GM23338 (cell line): ENCODE measurements around the gene DEPDC5. TPM values are rescaled to one million over a fixed set of nuclear protein-coding genes. Genes with fewer than 3 reads are reported as not detected.

Experiments
- ATAC-seq: fragments of 200-7000 bp; cut with Tn5 transposase; 3 replicates; pipeline ENCODE4 v1.9.1; 2020
- DNase-seq: peaks from one replicate; pipeline ENCODE4 v3.0.0-alpha.2; 2015; ENCODE audit warnings: low spot score
- H2AFZ ChIP-seq: fragments of 200-600 bp; sonication (generic); 2 replicates; pipeline ENCODE4 v1.8.0; 2016; ENCODE audit warnings: antibody characterized with exemption, mild to moderate bottlenecking, moderate library complexity
- H3F3A ChIP-seq: fragments of 200-600 bp; sonication (generic); replicated peaks from 2 replicates; pipeline ENCODE4 v1.8.0; 2017; ENCODE audit warnings: antibody characterized with exemption, mixed run types, low read depth
- H3K27ac ChIP-seq: fragments of 200-600 bp; sonication (generic); 2 replicates; pipeline ENCODE4 v1.6.1; 2016; ENCODE audit warnings: low read depth
- H3K27me3 ChIP-seq: fragments of 200-600 bp; sonication (generic); 2 replicates; pipeline ENCODE4 v1.8.0; 2016; ENCODE audit warnings: mild to moderate bottlenecking, mixed run types, moderate library complexity; ENCODE audit not compliant: insufficient read depth
- H3K36me3 ChIP-seq: fragments of 200-600 bp; sonication (generic); 2 replicates; pipeline ENCODE4 v1.8.0; 2016; ENCODE audit warnings: mild to moderate bottlenecking; ENCODE audit not compliant: insufficient read depth
- H3K4me1 ChIP-seq: fragments of 200-600 bp; sonication (generic); 2 replicates; pipeline ENCODE4 v1.8.0; 2016; ENCODE audit warnings: mild to moderate bottlenecking, moderate library complexity; ENCODE audit not compliant: insufficient read depth
- H3K4me2 ChIP-seq: fragments of 200-600 bp; sonication (generic); 2 replicates; pipeline ENCODE4 v1.7.1; 2017; ENCODE audit warnings: mixed run types
- H3K4me3 ChIP-seq: fragments of 200-600 bp; sonication (generic); 2 replicates; pipeline ENCODE4 v1.6.1; 2016; ENCODE audit warnings: mixed run types
- H3K79me2 ChIP-seq: fragments of 200-600 bp; sonication (generic); replicated peaks from 2 replicates; pipeline ENCODE4 v1.8.0; 2017; ENCODE audit warnings: mild to moderate bottlenecking; ENCODE audit not compliant: insufficient read depth
- H3K9me2 ChIP-seq: fragments of 200-600 bp; sonication (generic); 2 replicates; pipeline ENCODE4 v1.8.0; 2017; ENCODE audit not compliant: insufficient read depth
- H4K20me1 ChIP-seq: fragments of 200-600 bp; sonication (generic); replicated peaks from 2 replicates; pipeline ENCODE4 v1.8.0; 2017; ENCODE audit warnings: mild to moderate bottlenecking; ENCODE audit not compliant: insufficient read depth
- H3K27ac Mint-ChIP-seq: 2 replicates; pipeline ENCODE4 v1.8.0; 2020; ENCODE audit warnings: inconsistent platforms, mild to moderate bottlenecking, moderate library complexity, mixed read lengths
- H3K27me3 Mint-ChIP-seq: 3 replicates; pipeline ENCODE4 v1.8.0; 2022; ENCODE audit warnings: low read depth, mild to moderate bottlenecking, moderate library complexity, mixed read lengths, inconsistent platforms; ENCODE audit not compliant: insufficient read depth, poor library complexity
- H3K36me3 Mint-ChIP-seq: 3 replicates; pipeline ENCODE4 v1.8.0; 2021; ENCODE audit warnings: low read depth, mild to moderate bottlenecking, inconsistent platforms, moderate library complexity, mixed read lengths
- H3K4me1 Mint-ChIP-seq: 3 replicates; pipeline ENCODE4 v1.8.0; 2020; ENCODE audit warnings: mild to moderate bottlenecking, inconsistent platforms, mixed read lengths
- H3K4me3 Mint-ChIP-seq: 3 replicates; pipeline ENCODE4 v1.8.0; 2021; ENCODE audit warnings: moderate library complexity, mild to moderate bottlenecking, inconsistent platforms, mixed read lengths
- H3K9me3 Mint-ChIP-seq: 3 replicates; pipeline ENCODE4 v1.8.0; 2020; ENCODE audit warnings: moderate library complexity, mild to moderate bottlenecking, inconsistent platforms, mixed read lengths
- CTCF ChIP-seq, 2 experiments: fragments of 200-600 bp in 1 of 2; sonication (generic) in 1 of 2; conservative IDR thresholded peaks; 2 replicates each; pipeline versions ENCODE4 v1.5.1 to v1.6.1; 2016 to 2017; ENCODE audit warnings: antibody characterized with exemption in 2 of 2, low read depth in 2 of 2, mild to moderate bottlenecking in 2 of 2, moderate library complexity in 1 of 2
- EZH2 ChIP-seq: fragments of 200-600 bp; sonication (generic); IDR thresholded peaks from one replicate; pipeline ENCODE4 v1.8.0; 2017; ENCODE audit warnings: antibody characterized with exemption, mild to moderate bottlenecking, low read depth; ENCODE audit not compliant: unreplicated experiment
- EZH2phosphoT487 ChIP-seq: fragments of 200-600 bp; sonication (generic); IDR thresholded peaks from one replicate; pipeline ENCODE4 v1.8.1; 2018; ENCODE audit warnings: antibody characterized with exemption; ENCODE audit not compliant: unreplicated experiment
- JUNB ChIP-seq: IDR thresholded peaks from one replicate; pipeline ENCODE4 v1.6.1; 2016; ENCODE audit warnings: antibody characterized with exemption; ENCODE audit not compliant: unreplicated experiment
- NANOG ChIP-seq: IDR thresholded peaks from 2 replicates; pipeline ENCODE4 v1.6.1; 2016; ENCODE audit warnings: antibody characterized with exemption, borderline replicate concordance
- POLR2AphosphoS5 ChIP-seq: IDR thresholded peaks from 2 replicates; pipeline ENCODE4 v1.6.1; 2016; ENCODE audit warnings: antibody characterized with exemption, low read depth
- REST ChIP-seq: IDR thresholded peaks from one replicate; pipeline ENCODE4 v1.6.1; 2018; ENCODE audit warnings: antibody characterized with exemption; ENCODE audit not compliant: unreplicated experiment
- ZNF114 ChIP-seq: fragments of 250-450 bp; sonication (Bioruptor Pico); IDR thresholded peaks from 2 replicates; pipeline ENCODE4 v1.5.0; 2020; ENCODE audit warnings: mild to moderate bottlenecking, moderate library complexity
- ZNF331 ChIP-seq: fragments of 250-450 bp; sonication (Bioruptor Pico); IDR thresholded peaks from 2 replicates; pipeline ENCODE4 v1.5.0; 2020; ENCODE audit warnings: low read depth, mild to moderate bottlenecking, moderate library complexity
- polyA plus RNA-seq: library from polyadenylated mRNA; unstranded; fragments of >200 nt; fragmentation: Nextera tagmentation; extraction: Ambion mirVana; gene quantifications from 2 replicates; pipeline ENCODE4 v1.2.1, GENCODE V29; 2016
- total RNA-seq: library from RNA; depleted of rRNA; stranded (reverse); fragments of >200 nt; shearing (Covaris generic); gene quantifications from 2 replicates; pipeline ENCODE4 v1.2.3, GENCODE V29; 2014

The DEPDC5 gene
- total and polyA plus RNA-seq, 2 experiments from 2014 or later = 18.7 to 19.7 TPM

- TF ChIP-seq EZH2phosphoT487 = no peak
- no peak for TF ChIP-seq JUNB
- TF ChIP-seq ZNF114 (CRISPR knock-in tag) = no peak
- no peak for TF ChIP-seq REST
- TF ChIP-seq POLR2AphosphoS5 = no peak
Measured at GRCh38 chr22:31848411-31848810, 94.6 kb downstream of the DEPDC5 start (continued).

GRCh38 chr22:31850135-31850534, 96.3 kb downstream of the DEPDC5 start:
- H4K20me1 ChIP-seq = no peaks in the 10 kb centered on the region
- H3K27ac ChIP-seq = no peak overlapping the region
- no peaks in the 10 kb centered on the region for H3K27me3 ChIP-seq
- Mint-ChIP-seq H3K4me3 (no peak overlapping the region), H3K9me3 (peaks cover 21% of the 10 kb centered on the region), H3K27ac (no peak overlapping the region), H3K36me3 (peaks cover 45% of the 10 kb centered on the region), H3K4me1 (peaks cover 2% of the 10 kb centered on the region; the same call in 1 of the 3 replicates), H3K27me3 (no peaks in the 10 kb centered on the region)
- no peak overlapping the region for H3K4me3 ChIP-seq
- peaks cover 16% of the 10 kb centered on the region for H3K36me3 ChIP-seq
- DNase-seq (no peak), ATAC-seq (no peak)
- no peak overlapping the region for H2AFZ ChIP-seq
- H3K79me2 ChIP-seq = no peaks in the 10 kb centered on the region
- no peaks in the 10 kb centered on the region for H3K9me2 ChIP-seq
- no peaks in the 10 kb centered on the region for H3F3A ChIP-seq
- H3K4me2 ChIP-seq = no peak overlapping the region
- TF ChIP-seq NANOG (no peak), POLR2AphosphoS5 (no peak), ZNF331 (CRISPR knock-in tag) (no peak), EZH2phosphoT487 (no peak), CTCF (conservative IDR thresholded peaks at IDR 0.05; ENCODE audit: low read depth in 2 of 2) (no peak), EZH2 (no peak)
- no peaks in the 10 kb centered on the region for H3K4me1 ChIP-seq
